ENCODE measurements around the gene KREMEN1.
A peak's percentile ranks its signal among the peaks of the same experiment; 100 is the strongest.

The KREMEN1 gene

GRCh38 chr22:29151316-29151715 lies 78.5 kb downstream of the KREMEN1 start:
- Histone ChIP-seq H3K27ac (no peak overlapping the region), H3K9ac (no peak overlapping the region), H3K4me3 (no peak overlapping the region), H3K9me3 (replicated peaks in 1 of 11) (no peaks in the 10 kb centered on the region), H4K20me1 (peaks cover 0 to 15% (median 0%) of the 10 kb centered on the region in 11 experiments; a peak in 6 of 22 replicates), H3K4me1 (peaks cover 0 to 41% (median 7%) of the 10 kb centered on the region in 10 experiments; a peak in 12 of 20 replicates), H3K36me3 (no peaks in the 10 kb centered on the region), H3K27me3 (peaks cover 8 to 43% (median 27%) of the 10 kb centered on the region in 11 experiments; a peak in 21 of 22 replicates), H3K4me2 (peak overlapping the region in 1 of 11 experiments; percentile 80; a peak in 1 of 22 replicates)
- no peak for TF ChIP-seq Cebpa-rat (IDR thresholded peaks at IDR 0.05)

GRCh38 chr22:29152045-29152953 lies 79.5 kb downstream of the KREMEN1 start:
- no peaks in the 10 kb centered on the region for H3K9me3 ChIP-seq (replicated peaks in 1 of 11)
- peak overlapping the region in 6 of 11 experiments; percentile 17 to 82 (median 68); a peak in 10 of 22 replicates for H3K4me2 ChIP-seq
- peaks cover 0 to 16% (median 0%) of the 10 kb centered on the region in 11 experiments; a peak in 6 of 22 replicates for H4K20me1 ChIP-seq
- H3K4me3 ChIP-seq: no peak overlapping the region
- H3K36me3 ChIP-seq: no peaks in the 10 kb centered on the region
- peak overlapping the region in 2 of 11 experiments; percentile 10 to 30; a peak in 3 of 22 replicates for H3K9ac ChIP-seq
- peak overlapping the region in 4 of 11 experiments; percentile 32 to 79 (median 66); a peak in 6 of 22 replicates for H3K27ac ChIP-seq
- peaks cover 8 to 46% (median 27%) of the 10 kb centered on the region in 11 experiments; a peak in 21 of 22 replicates for H3K27me3 ChIP-seq
- TF ChIP-seq Cebpa-rat (IDR thresholded peaks at IDR 0.05): no peak
- peaks cover 0 to 41% (median 7%) of the 10 kb centered on the region in 10 experiments; a peak in 12 of 20 replicates for H3K4me1 ChIP-seq

GRCh38 chr22:29152954-29153719 lies 80.3 kb downstream of the KREMEN1 start:
- H3K27me3 ChIP-seq: peaks cover 14 to 53% (median 31%) of the 10 kb centered on the region in 11 experiments; a peak in 21 of 22 replicates
- no peak for TF ChIP-seq Cebpa-rat (IDR thresholded peaks at IDR 0.05)
- no peaks in the 10 kb centered on the region for H3K9me3 ChIP-seq (replicated peaks in 1 of 11)
- no peak overlapping the region for H3K4me3 ChIP-seq
- peak overlapping the region in 6 of 11 experiments; percentile 17 to 82 (median 68); a peak in 10 of 22 replicates for H3K4me2 ChIP-seq
- H3K27ac ChIP-seq: peak overlapping the region in 3 of 11 experiments; percentile 62 to 79 (median 71); a peak in 6 of 22 replicates
- no peak overlapping the region; a peak in 2 of 22 replicates for H3K9ac ChIP-seq
- no peaks in the 10 kb centered on the region for H3K36me3 ChIP-seq
- H4K20me1 ChIP-seq: peaks cover 0 to 16% (median 0%) of the 10 kb centered on the region in 11 experiments; a peak in 6 of 22 replicates
- H3K4me1 ChIP-seq: peaks cover 0 to 41% (median 7%) of the 10 kb centered on the region in 10 experiments; a peak in 12 of 20 replicates

- Histone ChIP-seq H3K36me3 (no peaks in the 10 kb centered on the region), H4K20me1 (peaks cover 0 to 16% (median 0%) of the 10 kb centered on the region in 11 experiments; a peak in 6 of 22 replicates), H3K4me3 (no peak overlapping the region), H3K4me1 (peaks cover 0 to 41% (median 7%) of the 10 kb centered on the region in 10 experiments; a peak in 12 of 20 replicates), H3K27me3 (peaks cover 15 to 63% (median 36%) of the 10 kb centered on the region in 11 experiments; a peak in 21 of 22 replicates), H3K9ac (no peak overlapping the region), H3K27ac (no peak overlapping the region), H3K9me3 (replicated peaks in 1 of 11) (no peaks in the 10 kb centered on the region), H3K4me2 (peak overlapping the region in 9 of 11 experiments; percentile 7 to 82 (median 26); a peak in 9 of 22 replicates)
- TF ChIP-seq Cebpa-rat (IDR thresholded peaks at IDR 0.05): no peak
These were observed 81.7 kb downstream of the KREMEN1 start for GRCh38 chr22:29154364-29155048.

- peaks cover 0 to 35% (median 7%) of the 10 kb centered on the region in 10 experiments; a peak in 12 of 20 replicates for H3K4me1 ChIP-seq
These were observed 83.1 kb downstream of the KREMEN1 start for GRCh38 chr22:29155966-29156365.

GRCh38 chr22:29156507-29156906 lies 83.7 kb downstream of the KREMEN1 start:
- Histone ChIP-seq H3K27ac (no peak overlapping the region), H3K4me1 (peaks cover 0 to 31% (median 7%) of the 10 kb centered on the region in 10 experiments; a peak in 12 of 20 replicates), H4K20me1 (peaks cover 0 to 12% (median 0%) of the 10 kb centered on the region in 11 experiments; a peak in 5 of 22 replicates), H3K9me3 (replicated peaks in 1 of 11) (no peaks in the 10 kb centered on the region), H3K27me3 (peaks cover 18 to 75% (median 44%) of the 10 kb centered on the region in 11 experiments), H3K9ac (no peak overlapping the region), H3K36me3 (no peaks in the 10 kb centered on the region), H3K4me2 (no peak overlapping the region), H3K4me3 (no peak overlapping the region)
- TF ChIP-seq Cebpa-rat (IDR thresholded peaks at IDR 0.05): no peak

More at GRCh38 chr22:29155966-29156365, 83.1 kb downstream of the KREMEN1 start:
- Histone ChIP-seq H3K27me3 (peaks cover 17 to 69% (median 38%) of the 10 kb centered on the region in 11 experiments), H3K27ac (no peak overlapping the region), H3K4me2 (no peak overlapping the region), H4K20me1 (peaks cover 0 to 12% (median 0%) of the 10 kb centered on the region in 11 experiments; a peak in 6 of 22 replicates), H3K4me3 (no peak overlapping the region), H3K36me3 (no peaks in the 10 kb centered on the region), H3K9ac (no peak overlapping the region), H3K9me3 (replicated peaks in 1 of 11) (no peaks in the 10 kb centered on the region)
- no peak for TF ChIP-seq Cebpa-rat (IDR thresholded peaks at IDR 0.05)

- TF ChIP-seq Cebpa-rat (IDR thresholded peaks at IDR 0.05): no peak
- H3K4me2 ChIP-seq: no peak overlapping the region
- H3K27ac ChIP-seq: no peak overlapping the region
- no peaks in the 10 kb centered on the region for H3K9me3 ChIP-seq (replicated peaks in 1 of 11)
- peaks cover 0 to 17% (median 5%) of the 10 kb centered on the region in 10 experiments; a peak in 10 of 20 replicates for H3K4me1 ChIP-seq
- no peak overlapping the region for H3K9ac ChIP-seq
- peaks cover 0 to 15% (median 0%) of the 10 kb centered on the region in 11 experiments; a peak in 5 of 22 replicates for H4K20me1 ChIP-seq
- no peaks in the 10 kb centered on the region for H3K36me3 ChIP-seq
- peaks cover 31 to 85% (median 58%) of the 10 kb centered on the region in 11 experiments for H3K27me3 ChIP-seq
- no peak overlapping the region for H3K4me3 ChIP-seq
These were observed 85.1 kb downstream of the KREMEN1 start for GRCh38 chr22:29157759-29158535.

All from BLaER1 treated with 17β-estradiol and CSF1 and Interleukin-3, amounts not matched to agents 10 nM and 100 nM (cell line).